Measurements from ENCODE around the gene NRXN3.
"Not testable (repeated sequence)": the region's sequence is repeated elsewhere in the genome, so short reads cannot be mapped to it uniquely, and the experiment has no call there.

NRXN3 gene

DNA sequence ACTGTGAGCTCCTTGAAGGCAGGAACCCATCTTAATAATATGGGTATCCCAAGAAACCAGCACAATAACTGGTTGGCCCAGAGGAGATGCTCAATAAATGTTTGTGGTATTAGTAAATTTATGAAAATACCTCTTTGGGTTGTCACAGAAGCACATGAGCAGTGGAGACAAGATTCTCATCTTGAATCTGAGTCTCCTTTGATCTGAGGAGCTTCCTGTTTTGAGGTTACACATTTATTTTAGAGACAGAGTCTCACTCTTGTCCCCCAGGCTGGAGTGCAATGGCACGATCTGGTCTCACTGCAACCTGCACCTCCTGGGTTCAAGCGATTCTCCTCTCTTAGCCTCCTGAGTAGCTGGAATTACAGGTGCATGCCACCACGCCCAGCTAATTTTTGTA, 247.4 kb downstream of the NRXN3 start:
- no peak for DNase-seq

DNA sequence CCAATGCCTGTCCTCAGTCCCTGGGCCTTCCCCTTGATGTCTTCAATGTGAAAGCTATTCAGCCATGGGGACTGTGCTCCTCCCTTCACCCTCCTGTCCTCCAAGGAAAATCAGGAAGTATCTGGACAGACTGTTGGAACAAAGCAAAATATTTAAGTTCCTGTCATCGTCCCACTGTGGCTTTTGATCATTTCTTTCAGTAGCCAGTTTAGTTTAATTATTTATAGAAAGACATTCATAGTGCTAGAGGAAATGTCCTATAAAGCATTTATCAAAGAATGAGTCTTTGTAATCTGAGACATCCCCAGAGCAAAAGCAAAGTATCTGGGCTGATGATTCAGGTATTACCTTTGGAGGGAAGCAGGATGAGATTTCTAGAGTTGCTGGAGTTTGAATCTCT, 254.1 kb downstream of the NRXN3 start:
- no peak for DNase-seq

DNA sequence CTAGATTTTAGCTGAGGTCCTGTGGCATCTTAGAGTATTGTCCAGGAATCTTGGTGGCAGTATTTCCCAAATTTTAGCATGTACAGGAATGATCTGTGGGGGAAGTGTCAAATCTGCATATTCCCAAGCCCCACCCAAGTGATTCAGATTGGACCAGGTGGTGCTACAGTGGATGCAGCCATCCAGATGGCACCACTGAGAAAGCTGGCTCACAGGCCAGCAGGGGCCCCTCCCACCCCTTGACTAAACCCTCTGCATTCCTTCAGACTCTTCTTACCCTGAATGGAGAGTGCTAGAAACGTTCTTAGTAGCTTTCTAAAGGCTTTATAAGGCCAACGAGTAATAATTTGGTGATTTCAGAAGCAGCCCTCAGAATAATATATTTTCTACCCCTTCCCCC, 255.2 kb downstream of the NRXN3 start:
- DNase-seq = no peak

DNA sequence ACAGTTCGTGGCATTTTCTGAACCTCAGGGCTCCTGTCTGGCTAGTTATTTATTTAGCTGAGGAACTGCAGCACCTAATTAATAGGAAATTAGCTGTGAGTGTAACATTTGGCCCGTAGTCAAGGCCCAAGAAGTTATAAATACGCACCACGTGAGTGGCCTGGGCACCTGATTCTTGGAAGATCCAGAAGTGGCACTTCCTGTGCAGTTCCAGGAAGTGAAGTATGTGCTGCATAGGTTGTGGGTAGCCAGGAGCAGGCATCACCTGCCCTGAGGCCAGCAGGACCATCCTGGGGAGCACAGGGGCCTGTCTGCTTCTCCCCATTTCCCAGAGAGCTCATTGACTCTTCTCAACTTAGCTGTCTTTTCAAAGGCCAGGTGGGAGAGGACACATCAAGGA, 255.6 kb downstream of the NRXN3 start:
- no peak for DNase-seq

DNA sequence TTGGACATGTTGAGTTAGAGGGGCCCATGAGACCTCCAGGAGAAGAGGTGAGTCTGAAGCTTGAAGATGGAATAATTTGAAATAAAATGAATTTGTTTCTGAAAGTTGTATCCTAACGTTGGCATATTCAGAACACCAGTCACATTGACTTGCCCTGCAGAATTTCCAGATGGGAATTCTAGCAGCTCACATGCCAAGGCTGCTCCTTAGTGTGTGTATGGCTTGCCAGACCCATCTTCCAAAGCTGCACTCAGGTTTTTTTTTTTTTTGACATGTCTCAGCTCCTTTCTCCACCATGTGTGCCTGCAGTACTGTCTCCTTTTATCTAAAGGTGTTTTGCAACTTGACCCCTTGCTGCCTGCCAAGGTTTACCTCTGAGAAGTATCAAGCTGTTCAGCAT, 261.9 kb downstream of the NRXN3 start:
- DNase-seq = no peak

DNA sequence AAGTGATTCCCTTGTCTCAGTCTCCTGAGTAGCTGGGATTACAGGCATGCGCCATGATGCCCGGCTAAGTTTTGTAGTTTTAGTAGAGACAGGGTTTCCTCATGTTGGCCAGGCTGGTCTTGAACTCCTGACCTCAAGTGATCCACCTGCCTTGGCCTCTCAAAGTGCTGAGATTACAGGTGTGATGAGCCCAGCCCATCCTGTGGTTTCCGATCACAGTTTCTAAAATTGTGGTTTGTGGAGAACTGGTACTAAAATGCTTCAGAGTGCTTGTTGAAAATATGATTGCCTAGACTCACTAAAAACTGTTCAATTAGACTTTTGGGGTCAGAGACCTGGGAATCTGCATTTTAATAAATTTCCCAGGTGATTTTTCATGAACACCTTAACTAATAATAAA, 267.3 kb downstream of the NRXN3 start:
- not testable (repeated sequence) for DNase-seq

DNA sequence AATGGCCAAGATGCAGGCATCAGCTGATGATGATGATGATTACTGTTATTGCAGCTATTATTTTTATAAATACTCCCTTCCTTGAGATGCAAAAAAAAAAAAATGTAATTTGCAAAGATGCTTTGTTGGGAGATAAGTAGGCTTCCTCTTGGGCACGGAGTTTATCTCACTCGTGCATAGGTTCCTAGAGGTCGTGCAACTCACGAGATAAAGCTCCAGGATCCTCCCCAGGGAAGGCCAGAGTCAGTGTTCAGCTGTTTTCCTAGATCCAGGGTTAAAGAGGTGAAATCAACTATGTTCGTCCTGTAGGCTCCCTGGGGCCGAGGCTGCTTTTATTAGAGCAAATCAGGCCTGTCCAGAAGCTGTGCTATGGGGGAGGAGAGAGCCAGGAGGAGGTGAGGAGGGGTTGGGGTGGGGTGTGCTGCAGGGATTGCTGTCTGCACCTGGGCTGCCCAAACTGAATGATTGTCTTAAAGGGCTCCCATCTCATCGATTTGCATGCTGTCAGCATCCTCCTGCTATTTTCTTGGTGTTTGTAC, 270.3 kb downstream of the NRXN3 start:
- DNase-seq = no peak

DNA sequence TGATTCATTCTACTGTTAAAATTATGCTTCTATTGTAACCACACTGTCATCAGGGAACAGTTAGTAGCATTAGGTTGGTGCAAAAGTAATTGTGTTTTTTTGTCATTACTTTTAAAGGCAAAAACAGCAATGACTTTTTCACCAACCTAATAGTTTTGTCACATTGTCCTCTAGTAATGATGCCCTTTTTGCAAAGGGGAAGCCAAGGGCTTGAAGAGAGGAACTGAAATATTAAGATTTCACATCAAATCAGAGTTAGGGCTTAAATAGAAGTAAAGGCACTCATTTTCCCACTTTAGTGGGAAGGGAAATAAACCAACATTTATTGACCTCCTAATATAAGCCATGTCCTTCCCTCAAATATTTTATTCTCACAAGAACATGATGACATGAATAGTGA, 273.7 kb downstream of the NRXN3 start:
- DNase-seq = no peak

DNA sequence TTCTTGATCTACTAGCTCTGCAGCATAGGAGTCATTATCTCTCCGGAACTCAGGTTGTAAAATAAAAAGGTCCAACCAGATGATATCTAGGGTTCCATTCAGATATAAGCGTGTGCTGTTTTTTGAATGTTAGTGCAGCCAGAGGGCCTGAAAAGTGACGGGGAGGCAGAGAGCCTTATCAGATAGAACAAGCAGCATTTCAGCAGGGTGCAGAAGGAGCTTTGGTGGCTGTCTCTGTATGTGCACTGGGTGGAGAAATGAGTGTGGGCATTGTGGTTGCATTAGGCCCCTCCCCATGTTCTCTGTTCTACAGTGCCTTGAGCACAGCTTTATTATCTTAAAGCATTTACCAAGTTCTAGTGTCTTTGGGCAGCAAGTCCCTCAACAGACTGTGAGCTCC, 275.1 kb downstream of the NRXN3 start:
- DNase-seq = no peak

DNA sequence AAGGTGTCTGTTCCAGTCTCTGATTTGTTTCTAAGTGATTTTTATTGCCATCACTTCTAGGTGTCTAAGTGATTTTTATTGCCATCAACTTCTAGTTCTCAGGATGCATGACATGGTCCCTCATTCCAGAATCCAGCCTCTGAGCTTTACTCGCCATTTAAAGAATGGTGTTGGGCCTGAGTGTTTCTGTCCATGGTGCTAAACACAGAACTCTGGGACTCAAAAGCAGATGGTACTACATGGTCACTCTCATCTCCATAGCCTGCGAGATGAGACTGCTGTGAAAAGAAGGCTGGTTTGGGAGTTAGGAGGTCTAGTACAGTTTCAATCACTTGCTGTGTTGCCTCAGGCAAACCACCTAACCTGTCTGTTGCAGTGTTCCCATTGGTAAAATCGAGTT, 276.6 kb downstream of the NRXN3 start:
- no peak for DNase-seq

DNA sequence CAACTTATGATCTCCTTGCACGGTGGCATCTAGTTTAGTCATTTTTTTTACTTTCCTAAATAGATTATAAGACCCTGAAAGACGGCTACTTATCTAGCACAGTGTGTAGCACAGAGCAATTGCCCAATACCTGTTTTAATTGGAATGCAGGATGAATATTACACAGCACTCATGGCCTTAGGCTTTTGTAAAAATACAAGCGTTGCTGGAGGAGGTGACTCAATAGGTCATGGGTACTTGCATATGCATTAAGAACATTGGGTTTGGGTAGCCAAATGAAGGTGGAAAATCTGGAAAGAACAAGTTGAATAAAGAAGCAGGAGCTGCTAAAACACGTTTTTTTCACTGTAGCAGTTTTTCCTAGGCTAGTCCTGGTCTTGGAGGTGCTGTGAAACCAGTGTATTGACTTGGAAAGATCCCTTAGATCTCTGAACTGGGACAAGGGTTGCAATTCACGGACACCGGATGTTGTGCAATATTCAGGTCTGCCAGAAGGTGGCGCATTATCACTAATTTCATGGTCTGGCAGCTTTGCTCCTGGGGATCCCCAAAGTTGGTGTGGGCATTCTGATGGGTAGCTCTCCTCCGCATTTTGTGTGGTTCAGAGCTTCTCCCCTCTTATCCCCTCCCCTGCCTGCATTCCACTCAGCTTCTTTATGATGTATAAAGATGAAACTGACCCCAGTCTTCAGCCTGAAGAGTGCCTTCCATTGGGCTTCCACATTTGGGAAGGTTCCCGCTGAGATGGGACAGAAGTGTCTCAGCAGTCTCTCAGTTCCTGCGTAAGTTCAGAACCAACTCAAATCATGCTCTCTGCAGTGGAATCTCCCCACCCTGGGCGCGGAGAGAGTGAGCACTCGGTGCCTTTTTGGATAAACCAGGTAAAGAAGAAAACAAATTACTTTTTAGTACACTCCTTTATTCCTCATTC, 278.3 kb downstream of the NRXN3 start:
- no peak for DNase-seq

DNA sequence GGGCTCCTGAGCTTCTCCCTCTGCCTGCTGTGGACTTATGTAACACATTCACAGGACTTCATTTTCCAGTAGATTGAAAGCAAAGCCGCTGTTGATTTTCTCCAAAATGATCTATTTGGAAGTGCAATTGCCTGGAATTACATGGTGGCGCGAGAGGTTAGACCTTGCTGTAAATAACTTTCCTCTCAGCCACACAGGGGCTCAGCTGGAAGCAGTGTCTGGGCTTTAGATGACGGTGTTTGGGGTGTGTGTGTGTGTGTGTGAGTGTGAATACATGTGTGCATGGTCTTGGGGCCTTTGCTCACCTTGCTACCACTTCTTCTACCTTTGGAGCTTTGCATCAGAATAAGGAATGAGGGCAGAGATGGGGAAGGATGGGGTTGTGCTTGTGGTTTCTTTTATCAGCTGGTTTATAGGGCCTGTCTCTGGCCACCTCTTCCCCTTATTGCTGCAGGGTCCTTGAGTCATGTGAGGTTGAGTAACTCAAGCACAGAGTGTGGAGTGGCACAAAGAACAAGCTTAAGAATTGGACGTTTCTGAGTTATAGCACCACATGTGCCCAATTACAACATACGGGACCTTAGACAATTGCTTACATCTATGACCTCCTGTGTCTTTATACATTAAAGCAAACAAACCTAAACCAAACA, 280.6 kb downstream of the NRXN3 start:
- DNase-seq = no peak

DNA sequence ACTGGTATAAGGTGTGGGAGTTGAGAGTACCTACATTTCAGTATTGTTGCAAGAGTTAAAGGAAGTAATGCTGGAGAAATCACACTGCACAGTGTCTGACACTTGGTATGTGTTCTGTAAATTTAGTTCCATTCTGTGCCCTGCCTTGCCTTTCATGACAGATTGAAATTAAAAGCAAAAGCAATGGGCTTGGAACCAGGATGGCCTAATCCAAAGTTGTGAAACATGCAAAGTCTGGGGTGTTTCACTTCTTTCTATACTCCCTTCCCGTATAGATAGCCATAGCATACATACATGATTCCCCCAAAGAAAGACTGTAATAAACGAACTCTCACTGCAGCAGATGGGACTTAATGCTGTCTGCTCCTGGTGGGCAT, 281.1 kb downstream of the NRXN3 start:
- DNase-seq = no peak

DNA sequence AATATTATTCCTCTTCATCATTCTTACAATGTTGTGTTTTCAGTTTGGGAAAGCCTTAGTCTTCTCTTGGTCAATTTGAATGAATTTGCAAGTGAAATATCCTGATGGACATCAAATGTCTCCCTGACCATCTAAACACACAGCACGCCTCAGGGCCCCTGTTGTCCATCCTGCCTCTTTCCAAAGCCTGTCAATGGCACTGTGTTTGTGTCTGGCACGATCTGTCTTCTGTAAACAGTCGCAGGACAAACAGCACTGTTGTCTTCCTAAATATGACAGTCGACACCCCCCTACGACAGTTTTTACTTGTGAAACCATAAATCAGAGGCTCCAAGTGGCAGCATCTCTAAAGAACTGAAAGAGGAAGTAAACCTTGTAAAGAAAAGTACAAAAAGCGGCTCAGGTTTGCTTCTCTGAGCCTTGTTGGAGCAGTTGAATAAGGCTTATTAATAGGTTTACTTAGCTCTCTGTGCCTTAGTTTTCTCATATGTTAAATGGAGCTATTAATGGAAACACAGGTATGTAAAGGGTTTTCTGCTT, 285.8 kb downstream of the NRXN3 start:
- no peak for DNase-seq

DNA sequence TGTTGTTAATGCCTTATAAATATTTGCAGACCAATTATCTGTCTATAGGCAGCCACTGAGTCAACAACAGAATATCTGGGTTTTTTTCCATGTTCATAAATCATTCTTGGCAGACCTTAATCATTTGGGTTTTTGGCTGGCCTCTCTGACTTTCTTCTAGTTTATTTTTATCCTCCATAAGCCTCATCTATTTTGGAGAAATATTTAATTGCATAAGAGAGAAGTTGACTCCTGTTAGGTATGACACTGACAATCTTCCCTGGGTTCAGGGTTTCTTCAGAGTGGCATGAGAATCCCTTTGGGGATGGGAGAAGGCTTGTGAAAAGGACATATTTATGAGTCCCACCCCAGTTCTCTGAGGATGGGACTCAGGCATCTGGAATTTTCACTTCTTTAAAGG, 299.8 kb downstream of the NRXN3 start:
- no peak for DNase-seq

DNA sequence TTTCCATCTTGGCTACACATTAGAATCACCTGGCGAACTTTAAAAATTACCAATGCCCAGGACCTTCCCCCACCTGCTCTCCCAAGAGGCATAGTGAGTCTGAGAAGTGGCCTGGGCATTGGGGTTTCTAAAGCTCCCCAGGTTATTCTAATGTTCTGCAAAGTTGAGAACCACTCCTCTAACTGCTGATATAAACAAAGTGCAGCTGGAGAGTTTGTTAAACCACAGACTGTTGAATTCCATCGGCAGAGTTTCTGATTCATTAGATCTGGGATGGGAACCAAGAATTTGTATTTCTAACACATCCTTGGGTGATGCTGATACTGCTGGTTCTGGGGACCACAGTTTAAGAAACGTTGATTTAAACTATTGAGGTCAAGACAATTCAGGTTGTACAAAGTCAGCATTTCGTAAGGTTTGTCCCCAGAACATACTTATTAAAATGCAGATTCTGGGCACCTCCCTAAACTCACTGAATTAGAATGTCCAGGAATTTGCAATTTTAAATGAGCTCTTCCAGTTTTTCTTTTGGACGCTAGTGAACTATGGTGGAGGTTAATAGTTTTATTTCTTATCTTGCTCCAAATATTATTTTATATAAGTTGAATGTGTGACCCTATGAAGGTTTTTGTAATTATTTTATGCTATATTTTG, 309.1 kb downstream of the NRXN3 start:
- no peak for DNase-seq

DNA sequence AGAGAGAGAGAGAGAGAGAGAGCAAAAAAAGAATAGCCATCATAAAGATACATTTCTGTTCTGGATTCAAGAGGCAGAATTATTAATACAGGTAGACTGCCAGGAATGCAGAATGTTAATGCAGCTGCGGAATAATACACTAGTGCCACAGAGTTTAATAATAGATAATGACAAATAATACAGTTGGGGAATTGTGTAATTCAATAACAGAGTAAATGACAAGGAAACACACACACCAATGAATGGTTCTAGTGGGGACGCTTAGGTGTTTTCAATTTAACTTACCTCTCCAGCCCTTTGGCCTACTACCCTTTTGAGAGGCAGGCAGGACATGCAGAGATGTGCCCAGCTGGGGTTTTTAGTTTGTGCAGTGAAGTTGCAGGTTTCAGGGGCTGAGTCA, 313.9 kb downstream of the NRXN3 start:
- DNase-seq = no peak

DNA sequence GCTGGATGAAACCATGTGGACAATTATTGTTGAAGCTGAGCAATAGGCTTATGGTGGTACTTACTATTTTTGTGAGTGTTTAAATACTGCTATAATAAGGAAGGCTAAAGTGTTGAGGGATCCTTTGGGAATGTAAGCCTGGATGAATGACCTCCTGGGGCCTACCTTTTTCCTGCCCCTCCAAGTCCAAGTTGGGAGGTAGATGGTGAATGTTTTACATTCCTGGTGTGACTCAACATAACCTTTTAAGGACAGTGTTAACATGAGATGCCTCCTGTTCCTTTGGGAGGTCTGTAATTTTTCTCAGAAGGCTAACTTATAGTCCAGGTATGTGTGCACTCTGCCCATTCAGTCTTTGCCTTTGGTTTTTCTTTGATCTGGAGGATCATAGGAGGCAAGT, 315.9 kb downstream of the NRXN3 start:
- no peak for DNase-seq

DNA sequence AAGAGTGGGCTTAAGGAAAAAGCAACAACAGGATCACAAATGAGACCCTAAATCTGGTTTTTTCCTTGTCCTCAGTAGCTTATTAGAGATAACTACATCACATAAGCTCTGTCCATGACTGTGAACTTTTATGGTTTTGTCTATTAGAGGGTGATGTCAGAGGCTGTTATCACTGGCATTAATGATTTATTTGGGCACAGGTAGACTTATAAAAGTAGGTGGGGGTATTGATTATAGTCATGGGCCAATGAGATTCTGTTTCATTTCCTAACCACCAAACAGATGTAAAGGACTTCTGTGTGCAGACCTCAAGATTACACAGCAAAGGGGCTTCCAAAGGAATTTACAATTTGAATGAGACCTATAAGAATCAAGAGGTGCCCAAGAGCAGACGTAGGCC, 316.4 kb downstream of the NRXN3 start:
- no peak for DNase-seq

DNA sequence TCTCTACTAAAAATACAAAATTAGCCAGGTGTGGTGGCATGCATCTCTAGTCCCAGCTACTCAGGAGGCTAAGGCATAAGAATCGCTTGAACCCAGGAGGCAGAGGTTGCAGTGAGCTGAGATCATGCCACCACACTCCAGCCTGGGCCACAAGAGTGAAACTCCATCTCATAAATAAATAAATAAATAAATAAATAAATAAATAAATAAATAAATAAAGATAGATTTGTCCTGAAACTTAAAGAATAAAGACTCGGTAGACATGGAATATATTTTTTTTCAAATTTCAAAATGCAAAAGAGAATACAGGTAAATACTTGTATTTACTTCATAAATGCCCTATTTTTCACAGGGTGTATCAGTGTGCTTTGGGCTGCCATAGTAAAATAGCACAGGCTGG, 317.4 kb downstream of the NRXN3 start:
- not testable (repeated sequence) for DNase-seq

DNA sequence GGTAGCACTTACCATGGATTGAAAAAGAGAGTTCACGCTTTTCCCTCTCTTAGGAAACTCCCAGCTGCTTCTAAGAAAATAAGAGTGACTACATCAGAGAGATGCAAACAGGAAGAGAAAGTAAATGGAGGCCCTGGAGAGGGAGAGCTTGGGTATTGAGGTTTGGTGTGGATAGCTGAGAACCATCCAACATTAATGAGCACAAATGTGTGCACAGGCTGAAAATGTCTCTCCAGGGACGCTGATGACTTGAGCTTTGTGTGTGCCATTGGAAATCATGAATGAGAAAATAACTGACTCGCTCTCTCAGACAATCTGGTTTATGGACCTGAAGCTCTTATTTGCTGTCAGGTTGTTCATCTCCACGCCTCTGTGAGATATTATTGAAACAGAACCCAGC, 318.8 kb downstream of the NRXN3 start:
- DNase-seq = no peak

DNA sequence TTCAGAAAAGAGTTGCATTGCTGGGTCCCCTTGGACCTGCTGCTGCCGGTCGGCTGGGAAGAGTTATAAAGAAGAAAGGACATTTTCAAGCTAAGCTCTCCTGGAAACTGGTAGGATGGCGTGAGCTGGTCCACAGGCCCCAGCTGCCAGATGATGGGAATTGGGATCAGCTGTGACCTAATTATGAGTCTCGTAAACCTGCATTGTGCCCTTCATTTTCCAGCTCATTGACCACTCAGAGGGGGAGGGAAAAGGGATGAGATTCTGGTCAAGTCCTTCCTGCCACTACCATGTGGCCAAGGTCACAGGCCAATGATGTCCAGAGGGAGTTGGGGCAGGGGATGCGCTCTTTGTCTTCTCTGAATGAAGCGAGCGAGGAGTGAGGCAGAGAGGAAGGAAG, 320.9 kb downstream of the NRXN3 start:
- no peak for DNase-seq

DNA sequence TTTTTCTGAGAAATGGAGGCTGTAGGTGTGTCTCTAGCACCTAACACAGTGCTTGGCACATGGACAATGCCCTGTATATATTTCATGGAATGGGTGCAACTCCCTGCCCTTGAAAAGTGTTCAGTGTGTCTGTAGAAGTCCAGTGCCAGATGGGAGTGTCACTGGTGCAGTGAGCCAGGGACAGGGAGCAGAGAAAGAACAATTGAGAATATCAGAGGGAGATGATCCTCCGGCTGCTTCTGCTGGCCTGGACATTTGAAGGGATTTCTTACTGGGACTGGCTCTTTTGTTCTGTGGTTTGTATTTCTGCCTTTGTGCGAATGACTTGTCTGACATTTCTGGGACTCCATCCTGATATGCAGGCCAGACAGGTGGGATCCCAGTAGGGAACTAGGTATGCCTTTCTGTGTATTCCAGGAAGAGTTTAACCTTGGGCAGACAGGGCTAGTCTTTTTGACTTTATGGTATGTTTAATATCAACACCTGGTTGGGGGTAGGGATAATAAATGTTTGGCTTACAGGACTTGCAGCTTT, 328.0 kb downstream of the NRXN3 start:
- DNase-seq = no peak

Data from NCI-H2029 (cell line).